ENCODE measurements around the gene TH.

The TH gene

GRCh38 chr11:2159536-2160413 lies 11.8 kb downstream of the TH start:
- DNase-seq (ENCODE audit: low read depth) = no peak

GRCh38 chr11:2158966-2159365 lies 12.6 kb downstream of the TH start:
- DNase-seq (ENCODE audit: low read depth) = no peak

- no peak for DNase-seq (ENCODE audit: low read depth)
Measured at GRCh38 chr11:2158296-2158737, 13.3 kb downstream of the TH start.

- DNase-seq (ENCODE audit: low read depth) = no peak
Measured at GRCh38 chr11:2157294-2158040, 14.1 kb downstream of the TH start.

- peak; percentile 32 for DNase-seq (ENCODE audit: low read depth)
Measured at GRCh38 chr11:2156416-2157182, 15.0 kb downstream of the TH start.

- no peak for DNase-seq (ENCODE audit: low read depth)
Measured at GRCh38 chr11:2155511-2155910, 16.1 kb downstream of the TH start.

- no peak for DNase-seq (ENCODE audit: low read depth)
Measured at GRCh38 chr11:2154889-2155288, 16.7 kb downstream of the TH start.

GRCh38 chr11:2154195-2154585 lies 17.4 kb downstream of the TH start:
- DNase-seq (ENCODE audit: low read depth) = no peak

- no peak for DNase-seq (ENCODE audit: low read depth)
Measured at GRCh38 chr11:2153581-2154194, 17.9 kb downstream of the TH start.

- peak; percentile 65 for DNase-seq (ENCODE audit: low read depth)
Measured at GRCh38 chr11:2151500-2152257, 19.9 kb downstream of the TH start.

GRCh38 chr11:2149864-2150847 lies 21.5 kb downstream of the TH start:
- DNase-seq (ENCODE audit: low read depth) = no peak

- DNase-seq (ENCODE audit: low read depth) = no peak
Measured at GRCh38 chr11:2149460-2149859, 22.2 kb downstream of the TH start.

GRCh38 chr11:2148595-2148994 lies 23.0 kb downstream of the TH start:
- no peak for DNase-seq (ENCODE audit: low read depth)

GRCh38 chr11:2147391-2147790 lies 24.2 kb downstream of the TH start:
- DNase-seq (ENCODE audit: low read depth) = no peak

- no peak for DNase-seq (ENCODE audit: low read depth)
Measured at GRCh38 chr11:2146051-2146450, 25.6 kb downstream of the TH start.

- no peak for DNase-seq (ENCODE audit: low read depth)
Measured at GRCh38 chr11:2144544-2145248, 26.9 kb downstream of the TH start.

- no peak for DNase-seq (ENCODE audit: low read depth)
Measured at GRCh38 chr11:2143799-2144543, 27.6 kb downstream of the TH start.

GRCh38 chr11:2143477-2143798 lies 28.2 kb downstream of the TH start:
- DNase-seq (ENCODE audit: low read depth) = no peak

- no peak for DNase-seq (ENCODE audit: low read depth)
Measured at GRCh38 chr11:2142762-2143202, 28.8 kb downstream of the TH start.
